Thyroid gland (tissue), 4 donors: Measurements from ENCODE around the gene BTNL8.

ENCODE experiments used
- POLR2A ChIP-seq, 2 donors: fragments of 450-650 bp; IDR thresholded peaks; one replicate each; pipeline ENCODE4 v1.6.1; 2017; ENCODE audit warnings: antibody characterized with exemption in 2 of 2, mild to moderate bottlenecking in 2 of 2, moderate library complexity in 1 of 2
- TF ChIP-seq, protein P1 (sequence below), 6 experiments: fragments of 200-600 bp in 3 of 6; fragments of 450-650 bp in 3 of 6; sonication (generic) in 3 of 6; IDR thresholded peaks; one replicate each; pipeline ENCODE4 v1.5.1; 2016 to 2019; ENCODE audit warnings: antibody characterized with exemption in 6 of 6, mild to moderate bottlenecking in 2 of 6, inconsistent platforms in 1 of 6, moderate library complexity in 1 of 6

DNA sequence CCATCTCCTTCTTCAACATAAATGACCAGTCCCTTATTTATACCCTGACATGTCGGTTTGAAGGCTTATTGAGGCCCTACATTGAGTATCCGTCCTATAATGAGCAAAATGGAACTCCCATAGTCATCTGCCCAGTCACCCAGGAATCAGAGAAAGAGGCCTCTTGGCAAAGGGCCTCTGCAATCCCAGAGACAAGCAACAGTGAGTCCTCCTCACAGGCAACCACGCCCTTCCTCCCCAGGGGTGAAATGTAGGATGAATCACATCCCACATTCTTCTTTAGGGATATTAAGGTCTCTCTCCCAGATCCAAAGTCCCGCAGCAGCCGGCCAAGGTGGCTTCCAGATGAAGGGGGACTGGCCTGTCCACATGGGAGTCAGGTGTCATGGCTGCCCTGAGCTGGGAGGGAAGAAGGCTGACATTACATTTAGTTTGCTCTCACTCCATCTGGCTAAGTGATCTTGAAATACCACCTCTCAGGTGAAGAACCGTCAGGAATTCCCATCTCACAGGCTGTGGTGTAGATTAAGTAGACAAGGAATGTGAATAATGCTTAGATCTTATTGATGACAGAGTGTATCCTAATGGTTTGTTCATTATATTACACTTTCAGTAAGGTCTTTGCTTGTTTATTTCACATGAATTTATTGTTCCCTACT is 51.5 kb downstream of the BTNL8 start:
- TF ChIP-seq, protein P1, sequence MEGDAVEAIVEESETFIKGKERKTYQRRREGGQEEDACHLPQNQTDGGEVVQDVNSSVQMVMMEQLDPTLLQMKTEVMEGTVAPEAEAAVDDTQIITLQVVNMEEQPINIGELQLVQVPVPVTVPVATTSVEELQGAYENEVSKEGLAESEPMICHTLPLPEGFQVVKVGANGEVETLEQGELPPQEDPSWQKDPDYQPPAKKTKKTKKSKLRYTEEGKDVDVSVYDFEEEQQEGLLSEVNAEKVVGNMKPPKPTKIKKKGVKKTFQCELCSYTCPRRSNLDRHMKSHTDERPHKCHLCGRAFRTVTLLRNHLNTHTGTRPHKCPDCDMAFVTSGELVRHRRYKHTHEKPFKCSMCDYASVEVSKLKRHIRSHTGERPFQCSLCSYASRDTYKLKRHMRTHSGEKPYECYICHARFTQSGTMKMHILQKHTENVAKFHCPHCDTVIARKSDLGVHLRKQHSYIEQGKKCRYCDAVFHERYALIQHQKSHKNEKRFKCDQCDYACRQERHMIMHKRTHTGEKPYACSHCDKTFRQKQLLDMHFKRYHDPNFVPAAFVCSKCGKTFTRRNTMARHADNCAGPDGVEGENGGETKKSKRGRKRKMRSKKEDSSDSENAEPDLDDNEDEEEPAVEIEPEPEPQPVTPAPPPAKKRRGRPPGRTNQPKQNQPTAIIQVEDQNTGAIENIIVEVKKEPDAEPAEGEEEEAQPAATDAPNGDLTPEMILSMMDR (IDR thresholded peaks at IDR 0.05): no peak
- no peak for TF ChIP-seq POLR2A (IDR thresholded peaks at IDR 0.05)
